Anterior cingulate cortex (tissue), 58 donors: ENCODE data around the gene NBR1.
"Not testable (repeated sequence)": the region's sequence is repeated elsewhere in the genome, so short reads cannot be mapped to it uniquely, and the experiment has no call there.

Source experiments
- DNase-seq, 58 donors: peaks; one replicate each; lab custom pipeline; 2025; lab: John Stamatoyannopoulos, UW

Gene NBR1

GRCh38 chr17:43211480-43212402 lies 40.7 kb downstream of the NBR1 start, which contains the start of gene TMEM106A:
TSS of gene TMEM106A (plus strand) at chr17:43211875. CDS start at chr17:43213042, 1,167 bp downstream.
- peak in 44 of 58 donors; percentile 1 to 53 (median 23) for DNase-seq

DNA sequence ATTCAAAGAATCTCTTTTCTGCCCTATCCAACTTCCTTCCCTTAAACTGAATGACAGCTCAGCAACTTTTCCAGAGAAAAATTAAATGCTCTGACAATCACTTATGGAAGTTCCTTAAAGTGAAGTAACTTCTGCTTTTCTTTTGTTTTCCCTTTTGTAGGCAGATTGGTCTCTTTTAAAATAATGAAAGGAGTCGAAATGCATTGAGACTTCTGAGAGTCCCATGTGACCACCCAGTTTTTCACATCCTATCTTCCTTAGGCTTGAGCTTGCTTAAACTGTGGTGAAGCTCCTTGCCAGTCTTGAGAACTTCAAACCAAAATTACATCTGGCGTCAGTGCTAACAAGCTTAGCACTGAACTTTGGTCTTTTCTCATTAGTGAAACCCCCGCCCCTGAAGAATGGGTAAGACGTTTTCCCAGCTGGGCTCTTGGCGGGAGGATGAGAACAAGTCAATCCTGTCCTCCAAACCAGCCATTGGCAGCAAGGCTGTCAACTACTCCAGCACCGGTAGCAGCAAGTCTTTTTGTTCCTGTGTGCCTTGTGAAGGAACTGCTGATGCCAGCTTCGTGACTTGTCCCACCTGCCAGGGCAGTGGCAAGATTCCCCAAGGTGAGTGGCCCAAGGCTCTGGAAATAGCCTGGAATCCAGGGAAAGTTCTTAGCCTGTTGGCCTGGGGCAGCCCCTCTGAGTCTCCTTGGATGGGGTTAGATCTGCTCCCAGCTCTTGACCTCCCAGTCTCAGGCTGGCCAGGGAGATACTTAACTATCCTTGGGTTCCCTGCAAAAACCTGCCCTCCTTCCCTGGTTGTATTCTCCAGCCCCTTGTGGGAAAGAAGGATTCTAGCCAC lies 41.9 kb downstream of the NBR1 start:
- no peak for DNase-seq

DNA sequence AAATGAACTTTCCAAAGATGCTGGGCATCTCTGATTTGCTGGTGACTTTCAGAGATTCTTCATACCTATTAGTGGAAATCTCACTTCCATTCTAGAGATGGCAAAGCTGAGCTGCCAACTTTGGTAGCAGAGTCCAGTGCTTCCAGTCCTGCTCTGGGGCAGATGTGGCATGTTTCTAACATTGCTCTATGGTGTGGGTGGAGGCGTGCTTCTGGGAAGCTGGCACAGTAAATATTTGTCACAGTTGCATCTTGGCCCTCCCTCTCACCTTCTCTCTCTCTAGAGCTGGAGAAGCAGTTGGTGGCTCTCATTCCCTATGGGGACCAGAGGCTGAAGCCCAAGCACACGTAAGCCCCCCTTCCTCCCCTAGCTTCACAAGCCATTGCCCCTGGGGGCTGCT lies 42.5 kb downstream of the NBR1 start:
- DNase-seq, result no peak

GRCh38 chr17:43215341-43215740 lies 44.3 kb downstream of the NBR1 start:
- no peak for DNase-seq

DNA sequence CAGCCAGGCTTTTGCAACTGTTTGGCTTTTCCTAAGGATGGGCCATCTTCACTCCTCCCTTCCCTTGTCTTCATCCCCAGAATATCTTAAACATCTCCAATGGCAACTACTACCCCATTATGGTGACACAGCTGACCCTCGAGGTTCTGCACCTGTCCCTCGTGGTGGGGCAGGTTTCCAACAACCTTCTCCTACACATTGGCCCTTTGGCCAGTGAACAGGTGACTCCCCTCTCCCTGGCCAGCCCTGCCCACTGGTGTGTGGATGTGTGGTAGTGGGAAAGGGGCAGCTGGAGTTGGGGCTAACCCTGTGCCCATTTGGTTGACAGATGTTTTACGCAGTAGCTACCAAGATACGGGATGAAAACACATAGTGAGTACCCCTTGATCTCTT lies 45.4 kb downstream of the NBR1 start:
- DNase-seq, result no peak

- DNase-seq, result no peak
These were observed 46.0 kb downstream of the NBR1 start for GRCh38 chr17:43216762-43217613.

DNA sequence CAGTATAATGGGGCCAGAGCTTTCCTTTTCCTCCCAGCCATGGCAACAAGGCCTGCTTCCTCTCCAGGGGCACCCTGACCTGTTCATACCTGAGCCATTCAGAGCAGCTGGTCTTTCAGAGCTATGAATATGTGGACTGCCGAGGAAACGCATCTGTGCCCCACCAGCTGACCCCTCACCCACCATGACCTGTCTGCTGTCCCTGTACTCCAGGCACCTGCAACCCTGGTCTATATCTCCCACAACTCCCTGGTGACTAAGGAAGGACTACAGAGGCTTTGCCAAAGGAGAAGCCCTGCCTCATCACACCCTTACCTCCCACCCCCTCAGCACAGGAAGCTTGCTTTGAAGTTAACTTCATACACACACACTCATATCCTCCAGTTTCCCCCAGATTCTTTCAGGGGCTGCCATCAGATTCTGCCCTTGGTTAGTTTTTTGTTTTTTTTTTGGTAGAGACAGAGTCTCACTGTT lies 46.6 kb downstream of the NBR1 start:
- no peak for DNase-seq

GRCh38 chr17:43219001-43219400 lies 48.0 kb downstream of the NBR1 start:
- no peak for DNase-seq

DNA sequence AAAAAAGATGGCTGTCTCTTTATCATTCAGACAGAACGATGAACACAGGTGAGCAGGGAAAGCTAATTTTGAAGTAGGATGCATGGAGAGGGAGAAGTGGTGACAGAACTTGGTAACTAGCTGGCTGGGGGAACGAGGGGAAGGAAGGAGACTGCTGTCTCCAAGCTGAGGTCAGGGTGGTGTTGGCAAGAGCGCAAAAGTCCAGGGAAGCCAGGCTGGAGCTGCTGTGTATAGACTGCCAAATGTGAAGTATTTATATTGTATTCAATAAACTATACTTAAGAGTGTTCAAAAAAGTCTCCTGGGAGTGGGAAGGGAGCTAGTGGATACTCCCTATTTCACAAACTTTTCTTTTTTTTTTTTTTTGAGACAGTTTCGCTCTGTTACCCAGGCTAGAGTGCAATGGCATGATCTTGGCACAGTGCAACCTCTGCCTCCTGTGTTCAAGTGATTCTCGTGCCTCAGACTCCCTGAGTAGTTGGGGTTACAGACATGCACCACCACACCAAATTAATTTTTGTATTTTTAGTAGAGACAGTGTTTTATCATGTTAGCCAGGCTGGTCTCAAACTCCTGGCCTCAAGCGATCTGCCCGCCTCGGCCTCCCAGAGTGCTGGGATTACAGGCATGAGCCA lies 48.8 kb downstream of the NBR1 start:
- DNase-seq, result no peak

DNA sequence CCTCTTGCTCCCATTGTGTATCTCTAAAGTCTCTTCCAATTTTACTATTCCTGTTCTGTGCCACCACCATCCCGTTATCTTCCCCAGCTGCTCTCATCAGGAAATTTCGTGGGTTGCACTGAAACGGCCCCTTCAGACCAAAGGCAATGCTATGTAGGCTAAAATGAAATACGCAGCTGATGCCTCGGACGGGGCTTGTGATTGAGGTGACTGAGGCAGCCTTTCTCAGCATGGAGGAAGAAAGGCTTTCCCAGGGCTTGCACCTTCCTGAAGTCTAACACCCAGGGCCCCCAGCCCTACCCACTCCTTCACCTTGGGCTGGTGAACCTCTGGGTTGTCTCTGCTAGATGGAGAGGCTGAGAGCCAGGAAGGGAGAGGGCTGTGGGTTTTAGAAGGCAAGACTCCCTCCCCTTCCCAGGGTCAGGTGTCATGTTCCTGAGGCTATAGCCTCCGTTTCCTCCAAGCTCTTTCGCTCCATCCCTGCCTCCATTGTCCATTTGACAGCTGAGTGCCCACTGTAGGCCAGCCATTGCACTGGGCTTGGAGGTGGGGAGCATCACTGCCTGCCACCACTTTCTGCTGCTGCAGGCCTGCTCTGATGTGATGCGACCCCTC lies 49.6 kb downstream of the NBR1 start:
- no peak for DNase-seq

DNA sequence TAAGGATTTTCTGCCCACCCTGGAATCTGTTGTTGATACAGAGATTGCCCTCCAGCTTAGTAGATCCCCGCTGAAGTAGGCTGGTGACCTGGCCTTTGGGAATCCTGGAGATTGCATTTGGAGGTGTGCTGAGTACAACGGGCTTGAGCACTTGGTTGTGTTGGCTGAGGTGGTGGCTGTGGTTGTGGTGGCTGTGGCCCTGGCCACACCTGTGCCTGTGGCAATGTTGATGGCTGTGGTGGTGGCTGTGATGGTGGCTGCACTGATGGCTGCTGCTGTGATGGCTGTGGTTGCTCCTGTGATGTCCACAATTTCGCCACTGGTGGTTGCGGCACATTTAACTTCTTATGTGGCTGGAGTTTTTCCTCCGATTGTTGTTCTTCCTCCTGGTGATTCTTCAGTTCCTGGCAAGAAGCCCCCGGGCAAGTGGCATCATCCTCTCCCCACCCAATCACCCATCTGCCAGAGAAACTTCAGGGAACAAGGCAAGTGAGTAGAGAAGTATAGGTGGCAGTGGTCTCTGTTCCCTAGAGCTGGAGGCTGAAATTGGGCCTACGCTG lies 53.2 kb downstream of the NBR1 start:
- no peak for DNase-seq

DNA sequence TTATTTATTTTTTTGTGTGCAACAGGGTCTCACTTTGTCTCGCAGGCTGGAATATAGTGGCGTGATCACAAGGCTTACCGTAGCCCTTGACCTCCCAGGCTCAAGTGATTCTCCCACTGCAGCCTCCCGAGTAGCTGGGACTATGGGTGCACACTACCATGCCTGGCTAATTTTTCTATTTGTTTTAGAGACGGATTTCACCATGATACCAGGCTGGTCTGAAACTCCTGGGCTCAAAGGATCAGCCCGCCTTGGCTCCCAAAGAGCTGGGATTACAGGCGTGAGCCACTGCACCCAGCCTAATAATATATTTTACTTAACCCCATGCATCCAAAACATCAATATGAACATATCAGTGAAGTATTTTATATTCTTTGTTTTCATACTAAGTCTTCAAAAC lies 55.4 kb downstream of the NBR1 start:
- no peak for DNase-seq

DNA sequence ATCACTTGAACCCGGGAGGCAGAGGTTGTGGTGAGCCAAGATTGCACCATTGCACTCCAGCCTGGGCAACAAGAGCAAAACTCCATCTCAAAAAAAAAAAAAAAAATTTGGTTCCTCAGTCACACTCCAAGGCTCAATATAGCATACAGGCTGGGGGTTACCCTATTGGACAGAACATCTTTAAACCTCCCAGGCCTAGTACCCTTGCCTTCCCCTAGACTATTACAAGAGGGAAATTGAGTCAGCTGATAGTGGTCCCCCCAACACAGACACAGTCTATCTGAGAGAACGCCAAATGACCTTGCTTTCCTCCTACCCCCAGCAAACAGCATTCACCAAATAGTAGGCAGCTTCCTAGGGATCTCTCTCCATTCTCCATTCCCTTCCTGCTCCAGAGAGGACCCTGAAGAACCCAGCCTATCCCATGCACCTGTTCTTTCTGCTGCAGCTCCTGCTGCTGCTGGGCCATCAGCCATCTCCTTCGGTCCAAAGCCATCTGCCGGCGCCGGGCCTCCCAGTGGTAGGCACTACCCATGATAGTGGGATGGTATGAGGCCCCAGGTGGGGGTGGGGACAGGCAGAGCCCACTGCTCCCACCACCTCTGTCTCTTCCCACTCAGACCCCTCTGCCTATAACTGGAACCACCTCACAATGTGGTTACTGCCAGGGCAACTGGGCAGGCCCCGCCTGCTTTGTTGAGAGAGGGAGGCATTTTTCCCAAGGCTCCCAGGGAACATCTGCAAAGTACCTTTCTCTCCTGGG lies 57.2 kb downstream of the NBR1 start, which contains the start of gene CCDC200:
CCDC200 (minus strand) TSS at position 604 of the 763 bp plus-strand sequence; CDS start at position 535, 69 bp downstream.
- DNase-seq, result not testable (repeated sequence)

- not testable (repeated sequence) for DNase-seq
These were observed 60.4 kb downstream of the NBR1 start for GRCh38 chr17:43231205-43232020.

DNA sequence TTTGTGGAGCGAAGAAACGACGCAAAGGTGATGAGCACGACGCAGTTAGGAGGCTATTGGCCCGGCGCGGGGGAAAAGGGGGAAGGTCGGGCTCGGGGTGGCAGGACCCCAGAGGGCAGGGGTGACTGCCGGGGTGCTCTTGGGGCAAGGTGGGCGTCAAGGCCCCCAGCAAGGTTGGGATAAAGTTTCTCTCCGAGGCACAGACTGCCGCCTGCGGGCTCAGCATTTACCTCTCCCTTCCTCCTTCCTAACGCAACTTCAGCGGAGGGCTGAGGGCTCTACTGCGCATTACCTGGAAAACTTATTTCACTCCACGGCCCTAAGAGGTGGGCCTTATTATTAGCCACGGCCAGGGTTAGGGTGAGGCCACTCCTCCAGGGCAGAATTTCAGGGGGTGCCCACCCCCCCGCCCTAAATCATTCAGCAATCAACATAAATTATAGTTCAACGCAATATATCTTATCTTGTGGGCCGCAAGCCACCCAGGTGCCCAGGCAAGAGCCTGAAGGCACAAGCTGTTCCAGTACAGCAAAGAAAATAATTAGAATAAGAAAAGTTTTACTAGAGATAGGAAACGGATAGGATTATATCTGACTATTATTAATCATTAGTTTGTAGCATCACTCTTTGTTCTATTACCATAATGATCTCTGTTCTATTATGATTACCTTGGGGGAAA lies 61.1 kb downstream of the NBR1 start:
- DNase-seq, result not testable (repeated sequence)

DNA sequence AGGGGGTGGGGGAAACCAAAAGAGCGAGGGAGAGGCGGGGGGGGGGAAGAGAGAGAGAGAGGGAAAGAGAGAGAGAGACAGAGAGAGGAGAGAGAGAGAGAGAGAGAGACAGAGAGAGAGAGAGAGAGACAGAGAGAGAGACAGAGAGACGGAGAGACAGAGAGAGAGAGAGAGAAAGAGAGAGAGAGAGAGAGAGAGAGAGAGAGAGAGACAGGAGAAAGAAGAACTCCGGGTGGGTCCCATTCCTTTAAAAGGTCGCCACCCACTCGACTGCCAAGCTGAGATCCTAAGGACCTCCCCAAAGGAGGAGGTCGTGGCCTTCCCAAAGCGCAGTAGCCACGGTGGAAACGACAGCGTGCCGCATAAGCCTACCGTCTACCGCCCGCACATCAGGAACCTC lies 62.2 kb downstream of the NBR1 start:
- DNase-seq, result not testable (repeated sequence)

GRCh38 chr17:43233877-43234276 lies 62.9 kb downstream of the NBR1 start, which contains the start of gene RNU2-1:
TSS of gene RNU2-1 (minus strand) at chr17:43233977.
- DNase-seq, result not testable (repeated sequence)
